ENCODE measurements around the gene DNAJC16.

DNA sequence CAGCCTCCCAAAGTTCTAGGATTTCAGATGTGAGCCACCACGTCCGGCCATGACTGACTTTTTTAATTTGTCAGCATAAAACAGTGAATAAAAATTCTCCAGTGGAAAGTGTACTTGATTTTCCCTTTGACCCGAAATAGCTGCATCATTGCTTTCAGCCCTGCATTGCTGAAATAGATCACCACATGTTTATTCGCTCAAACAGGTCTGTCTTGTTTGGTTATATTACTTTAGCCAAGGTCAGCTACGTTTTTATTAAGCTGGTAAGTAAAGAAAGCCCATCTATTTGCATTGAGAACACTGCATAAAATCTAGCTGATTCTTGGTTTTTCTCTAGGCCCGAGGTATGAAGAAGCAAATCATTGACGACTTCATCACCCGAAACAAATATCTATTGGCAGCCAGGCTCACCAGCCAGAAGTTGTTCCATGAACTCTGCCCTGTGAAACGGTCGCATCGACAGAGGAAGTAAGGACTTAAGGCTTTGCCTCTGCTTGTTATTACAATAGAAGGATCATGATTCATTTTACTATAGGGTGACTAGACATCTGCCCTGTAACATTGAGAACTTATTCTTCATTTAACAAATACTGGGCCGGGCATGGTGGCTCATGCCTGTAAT is 32.7 kb downstream of the DNAJC16 start:
- no peak for TF ChIP-seq ZNF274 (IDR thresholded peaks at IDR 0.05; ENCODE audit: low read length)
- no peak for TF ChIP-seq ZNF274 (tag by site-specific recombination; IDR thresholded peaks at IDR 0.05; ENCODE audit: borderline replicate concordance)
- no peak for TF ChIP-seq BCL11B (tag by site-specific recombination; IDR thresholded peaks at IDR 0.05; ENCODE audit: low read depth)
- TF ChIP-seq, protein P1, sequence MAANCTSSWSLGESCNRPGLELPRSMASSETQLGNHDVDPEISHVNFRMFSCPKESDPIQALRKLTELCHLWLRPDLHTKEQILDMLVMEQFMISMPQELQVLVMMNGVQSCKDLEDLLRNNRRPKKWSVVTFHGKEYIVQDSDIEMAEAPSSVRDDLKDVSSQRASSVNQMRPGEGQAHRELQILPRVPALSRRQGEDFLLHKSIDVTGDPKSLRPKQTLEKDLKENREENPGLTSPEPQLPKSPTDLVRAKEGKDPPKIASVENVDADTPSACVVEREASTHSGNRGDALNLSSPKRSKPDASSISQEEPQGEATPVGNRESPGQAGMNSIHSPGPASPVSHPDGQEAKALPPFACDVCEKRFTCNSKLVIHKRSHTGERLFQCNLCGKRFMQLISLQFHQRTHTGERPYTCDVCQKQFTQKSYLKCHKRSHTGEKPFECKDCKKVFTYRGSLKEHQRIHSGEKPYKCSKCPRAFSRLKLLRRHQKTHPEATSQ (tag by site-specific recombination; IDR thresholded peaks at IDR 0.05), result no peak
- TF ChIP-seq, protein P2, sequence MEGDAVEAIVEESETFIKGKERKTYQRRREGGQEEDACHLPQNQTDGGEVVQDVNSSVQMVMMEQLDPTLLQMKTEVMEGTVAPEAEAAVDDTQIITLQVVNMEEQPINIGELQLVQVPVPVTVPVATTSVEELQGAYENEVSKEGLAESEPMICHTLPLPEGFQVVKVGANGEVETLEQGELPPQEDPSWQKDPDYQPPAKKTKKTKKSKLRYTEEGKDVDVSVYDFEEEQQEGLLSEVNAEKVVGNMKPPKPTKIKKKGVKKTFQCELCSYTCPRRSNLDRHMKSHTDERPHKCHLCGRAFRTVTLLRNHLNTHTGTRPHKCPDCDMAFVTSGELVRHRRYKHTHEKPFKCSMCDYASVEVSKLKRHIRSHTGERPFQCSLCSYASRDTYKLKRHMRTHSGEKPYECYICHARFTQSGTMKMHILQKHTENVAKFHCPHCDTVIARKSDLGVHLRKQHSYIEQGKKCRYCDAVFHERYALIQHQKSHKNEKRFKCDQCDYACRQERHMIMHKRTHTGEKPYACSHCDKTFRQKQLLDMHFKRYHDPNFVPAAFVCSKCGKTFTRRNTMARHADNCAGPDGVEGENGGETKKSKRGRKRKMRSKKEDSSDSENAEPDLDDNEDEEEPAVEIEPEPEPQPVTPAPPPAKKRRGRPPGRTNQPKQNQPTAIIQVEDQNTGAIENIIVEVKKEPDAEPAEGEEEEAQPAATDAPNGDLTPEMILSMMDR (tag by site-specific recombination; IDR thresholded peaks at IDR 0.05), result no peak
